ENCODE results near the gene HIGD1C.
A peak's percentile ranks its signal among the peaks of the same experiment; 100 is the strongest.

HIGD1C gene

GRCh38 chr12:51005030-51005429, 52.7 kb downstream of the HIGD1C start:
- TF ChIP-seq CTCF (IDR thresholded peaks at IDR 0.05; ENCODE audit: low read length): no peak
- no peak for TF ChIP-seq EZH2 (IDR thresholded peaks at IDR 0.05; ENCODE audit: borderline replicate concordance, low read length)
- Histone ChIP-seq H3K9me3 (ENCODE audit: low read length) (no peaks in the 10 kb centered on the region), H3K27ac (ENCODE audit: low read depth, low read length, poor library complexity, severe bottlenecking) (no peak overlapping the region)

DNA sequence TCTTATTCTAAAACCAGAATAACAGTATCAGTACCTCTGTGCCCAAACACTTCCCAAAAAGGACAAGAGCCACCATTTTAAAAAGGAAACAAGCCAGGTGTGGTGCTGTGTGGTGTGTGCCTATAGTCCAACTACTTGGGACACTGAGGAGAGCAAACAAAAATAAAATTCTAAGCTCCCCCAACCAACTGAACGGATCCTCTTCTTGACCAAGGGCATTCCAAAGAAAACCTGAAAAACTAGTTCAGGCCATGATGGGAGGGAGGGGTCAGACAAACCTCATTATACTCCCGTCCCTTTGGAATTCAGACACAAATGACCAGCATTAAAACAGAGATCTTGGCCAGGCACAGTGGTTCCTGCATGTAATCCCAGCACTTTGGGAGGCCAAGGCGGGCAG, 53.3 kb downstream of the HIGD1C start:
- Histone ChIP-seq H3F3A (ENCODE audit: insufficient read depth, low read length) (no peaks in the 10 kb centered on the region), H3K4me2 (ENCODE audit: low read length) (no peak overlapping the region), H3K27ac (ENCODE audit: low read depth, low read length, poor library complexity, severe bottlenecking) (no peak overlapping the region), H3K79me2 (ENCODE audit: insufficient read depth, low read length) (0 out of 2 replicates have a peak, but pooled peaks cover 4% of the 10 kb centered on the region), H3K4me1 (ENCODE audit: insufficient read depth, low read length, severe bottlenecking) (peaks cover 13% of the 10 kb centered on the region), H3K9ac (ENCODE audit: low read length) (no peak overlapping the region), H2AFZ (ENCODE audit: low read length) (no peak overlapping the region), H3K9me2 (ENCODE audit: low read depth, low read length) (no peaks in the 10 kb centered on the region), H3K9me3 (ENCODE audit: low read length) (no peaks in the 10 kb centered on the region), H4K20me1 (ENCODE audit: insufficient read depth, low read length) (no peaks in the 10 kb centered on the region), H3K36me3 (ENCODE audit: insufficient read depth, low read length) (peaks cover 35% of the 10 kb centered on the region), H3K27me3 (ENCODE audit: insufficient read depth, low read length) (no peaks in the 10 kb centered on the region), H3K4me3 (ENCODE audit: low read depth, low read length, poor library complexity, severe bottlenecking) (no peak overlapping the region)
- TF ChIP-seq CTCF (IDR thresholded peaks at IDR 0.05; ENCODE audit: low read length) (no peak), EZH2 (IDR thresholded peaks at IDR 0.05; ENCODE audit: borderline replicate concordance, low read length) (no peak)

More at GRCh38 chr12:51005030-51005429, 52.7 kb downstream of the HIGD1C start:
- Histone ChIP-seq H4K20me1 (ENCODE audit: insufficient read depth, low read length) (no peaks in the 10 kb centered on the region), H3K4me2 (ENCODE audit: low read length) (no peak overlapping the region), H3K27me3 (ENCODE audit: insufficient read depth, low read length) (no peaks in the 10 kb centered on the region), H3F3A (ENCODE audit: insufficient read depth, low read length) (no peaks in the 10 kb centered on the region), H3K4me3 (ENCODE audit: low read depth, low read length, poor library complexity, severe bottlenecking) (no peak overlapping the region), H3K36me3 (ENCODE audit: insufficient read depth, low read length) (peaks cover 39% of the 10 kb centered on the region), H2AFZ (ENCODE audit: low read length) (no peak overlapping the region), H3K4me1 (ENCODE audit: insufficient read depth, low read length, severe bottlenecking) (peaks cover 13% of the 10 kb centered on the region), H3K9me2 (ENCODE audit: low read depth, low read length) (no peaks in the 10 kb centered on the region), H3K79me2 (ENCODE audit: insufficient read depth, low read length) (0 out of 2 replicates have a peak, but pooled peaks cover 4% of the 10 kb centered on the region), H3K9ac (ENCODE audit: low read length) (no peak overlapping the region)

GRCh38 chr12:51008329-51009055, 56.1 kb downstream of the HIGD1C start:
- Histone ChIP-seq H3K36me3 (ENCODE audit: insufficient read depth, low read length) (peaks cover 35% of the 10 kb centered on the region), H3K4me2 (ENCODE audit: low read length) (peak overlapping the region; percentile 12; the same call in 1 of the 2 replicates), H2AFZ (ENCODE audit: low read length) (no peak overlapping the region), H3K79me2 (ENCODE audit: insufficient read depth, low read length) (0 out of 2 replicates have a peak, but pooled peaks cover 4% of the 10 kb centered on the region), H3K9me2 (ENCODE audit: low read depth, low read length) (no peaks in the 10 kb centered on the region), H3K27ac (ENCODE audit: low read depth, low read length, poor library complexity, severe bottlenecking) (no peak overlapping the region), H3K4me3 (ENCODE audit: low read depth, low read length, poor library complexity, severe bottlenecking) (no peak overlapping the region), H4K20me1 (ENCODE audit: insufficient read depth, low read length) (no peaks in the 10 kb centered on the region), H3K4me1 (ENCODE audit: insufficient read depth, low read length, severe bottlenecking) (peaks cover 13% of the 10 kb centered on the region), H3K27me3 (ENCODE audit: insufficient read depth, low read length) (no peaks in the 10 kb centered on the region), H3K9ac (ENCODE audit: low read length) (no peak overlapping the region; the same call in 1 of the 2 replicates), H3K9me3 (ENCODE audit: low read length) (no peaks in the 10 kb centered on the region), H3F3A (ENCODE audit: insufficient read depth, low read length) (no peaks in the 10 kb centered on the region)
- TF ChIP-seq CTCF (IDR thresholded peaks at IDR 0.05; ENCODE audit: low read length) (no peak), EZH2 (IDR thresholded peaks at IDR 0.05; ENCODE audit: borderline replicate concordance, low read length) (no peak)
